K562 (cell line): ENCODE results near the gene SLC26A1. TPM values are rescaled to one million over a fixed set of nuclear protein-coding genes. Genes with fewer than 3 reads are reported as not detected.

Experiments used
- ATAC-seq: fragments of 200-7000 bp; cut with Tn5 transposase; 3 replicates; pipeline ENCODE4 v1.9.1; 2020; ENCODE audit warnings: moderate library complexity
- BruUV-seq: library from RNA; stranded (reverse); fragments of 400-500 nt; replicated peaks from 2 replicates; lab custom pipeline; 2021; lab: Mats Ljungman, UMichigan
- CTCF ChIA-PET: fragments of 300-600 bp; formaldehyde crosslinking; extraction: SDS; loops from one replicate; lab custom pipeline; 2021; ENCODE audit warnings: low intra/inter-chr PET ratio; lab: Yijun Ruan, JAX
- POLR2A ChIA-PET: fragments of 300-600, 350-650 bp; sonication (Branson Sonifier 250); formaldehyde crosslinking; extraction: SDS; loops from one replicate; lab custom pipeline; 2021; ENCODE audit warnings: antibody characterized with exemption, inconsistent platforms; lab: Yijun Ruan, JAX
- DNase-seq, 4 experiments: peaks; one replicate each; pipeline versions ENCODE4 v3.0.0 to v3.0.0-alpha.2; 2011 to 2018; ENCODE audit warnings: low spot score in 3 of 4, mixed read lengths in 3 of 4; ENCODE audit errors: extremely low read depth in 1 of 4
- FAIRE-seq: peaks from 2 replicates; lab custom pipeline; 2011; peaks lifted over from hg19 to GRCh38; lab: Jason Lieb, UNC
- H2AFZ ChIP-seq: 2 replicates; pipeline ENCODE4 v1.6.0; 2011; ENCODE audit warnings: low read depth, low read length, control low read depth, inconsistent platforms
- H3K27ac ChIP-seq: fragments of 200-600 bp; 3 replicates; pipeline ENCODE4 v1.8.0; 2011; ENCODE audit warnings: low read depth, mild to moderate bottlenecking, control low read depth, inconsistent platforms, low read length, moderate library complexity, mixed read lengths; ENCODE audit errors: extremely low read depth
- H3K27me3 ChIP-seq, 2 experiments: fragments of 300-600 bp in 1 of 2; 2 replicates in 1 of 2; 3 replicates in 1 of 2; pipeline versions ENCODE4 v1.6.0 to v1.8.0; 2011; ENCODE audit warnings: inconsistent platforms in 2 of 2, low read length in 2 of 2, mild to moderate bottlenecking in 1 of 2, mixed read lengths in 1 of 2, moderate library complexity in 1 of 2; ENCODE audit not compliant: control insufficient read depth in 2 of 2, insufficient read depth in 2 of 2
- H3K36me3 ChIP-seq: fragments of 300-600 bp; 3 replicates; pipeline ENCODE4 v1.8.0; 2011; ENCODE audit warnings: mild to moderate bottlenecking, low read length, inconsistent platforms; ENCODE audit not compliant: control insufficient read depth, insufficient read depth
- H3K4me1 ChIP-seq, 2 experiments: fragments of 200-600 bp in 1 of 2; replicated peaks in 1 of 2; 2 replicates in 1 of 2; 3 replicates in 1 of 2; pipeline versions ENCODE4 v1.5.1 to v1.8.0; 2011; ENCODE audit warnings: inconsistent platforms in 2 of 2, low read length in 2 of 2, mild to moderate bottlenecking in 1 of 2, mixed read lengths in 1 of 2, moderate library complexity in 1 of 2; ENCODE audit not compliant: control insufficient read depth in 2 of 2, insufficient read depth in 2 of 2
- H3K4me2 ChIP-seq: 2 replicates; pipeline ENCODE4 v1.6.1; 2011; ENCODE audit warnings: low read length, control low read depth, inconsistent platforms, mixed read lengths; ENCODE audit not compliant: insufficient read depth
- H3K4me3 ChIP-seq: fragments of 200-600 bp; sonication (generic), shearing (Covaris generic); 2 replicates; pipeline ENCODE4 v1.5.1; 2016; ENCODE audit warnings: control low read depth, inconsistent platforms
- H3K79me2 ChIP-seq: fragments of 200-600 bp; 3 replicates; pipeline ENCODE4 v1.8.0; 2011; ENCODE audit warnings: low read length, inconsistent platforms; ENCODE audit not compliant: control insufficient read depth, insufficient read depth
- H3K9ac ChIP-seq, 2 experiments: 2 replicates each; pipeline versions ENCODE4 v1.6.0 to v1.6.1; 2011; ENCODE audit warnings: low read depth in 2 of 2, low read length in 2 of 2, control low read depth in 1 of 2, inconsistent platforms in 1 of 2, mild to moderate bottlenecking in 1 of 2, mixed read lengths in 1 of 2; ENCODE audit not compliant: insufficient read depth in 1 of 2
- H3K9me1 ChIP-seq: one replicate; pipeline ENCODE4 v1.6.0; 2011; ENCODE audit warnings: inconsistent platforms, mild to moderate bottlenecking, low read length, moderate library complexity; ENCODE audit not compliant: control insufficient read depth, insufficient read depth
- H3K9me3 ChIP-seq: replicated peaks from 2 replicates; pipeline ENCODE4 v1.5.1; 2011; ENCODE audit warnings: low read depth, low read length, inconsistent platforms; ENCODE audit not compliant: control insufficient read depth, insufficient read depth
- H4K20me1 ChIP-seq: replicated peaks from 2 replicates; pipeline ENCODE4 v1.6.1; 2011; ENCODE audit warnings: low read length, inconsistent platforms, mixed read lengths; ENCODE audit not compliant: control insufficient read depth, insufficient read depth
- ARNT ChIP-seq, 2 experiments: fragments of 450-650 bp; IDR thresholded peaks; 2 replicates each; pipeline ENCODE4 v1.6.1; 2016; ENCODE audit warnings: mild to moderate bottlenecking in 1 of 2
- ATF1 ChIP-seq, 2 experiments: fragments of 450-650 bp in 1 of 2; IDR thresholded peaks; 2 replicates each; pipeline ENCODE4 v1.6.1; 2016; ENCODE audit warnings: missing compliant biosample characterization in 1 of 2, missing genetic modification characterization in 1 of 2
- BRD4 ChIP-seq: fragments of 200-600 bp; sonication (generic); IDR thresholded peaks from 2 replicates; pipeline ENCODE4 v1.6.1; 2017; ENCODE audit warnings: inconsistent platforms
- BRD9 ChIP-seq: fragments of 450-650 bp; IDR thresholded peaks from 2 replicates; pipeline ENCODE4 v1.6.1; 2018; ENCODE audit warnings: low read depth; ENCODE audit not compliant: partially characterized antibody
- GABPB1 ChIP-seq: sonication (generic); formaldehyde crosslinking; IDR thresholded peaks from 2 replicates; pipeline ENCODE4 v1.8.0; 2022; ENCODE audit warnings: mild to moderate bottlenecking, missing genetic modification reagents
- KLF1 ChIP-seq: fragments of 450-650 bp; IDR thresholded peaks from 2 replicates; pipeline ENCODE4 v1.6.1; 2016; ENCODE audit warnings: missing genetic modification characterization, missing compliant biosample characterization
- RBM14 ChIP-seq: fragments of 200-400 bp; formaldehyde crosslinking; IDR thresholded peaks from 2 replicates; pipeline ENCODE4 v1.6.1; 2018; ENCODE audit warnings: low read depth, mild to moderate bottlenecking, low read length, moderate library complexity, borderline replicate concordance; ENCODE audit not compliant: insufficient read depth
- RBM15 ChIP-seq: fragments of 200-400 bp; formaldehyde crosslinking; IDR thresholded peaks from 2 replicates; pipeline ENCODE4 v1.6.1; 2018; ENCODE audit warnings: mild to moderate bottlenecking, low read length, moderate library complexity; ENCODE audit not compliant: insufficient read depth
- SMAD3 ChIP-seq: fragments of 450-650 bp; formaldehyde crosslinking; conservative IDR thresholded peaks from 2 replicates; pipeline ENCODE4 v1.4.0; 2020; ENCODE audit warnings: mild to moderate bottlenecking
- ZNF280B ChIP-seq: fragments of 250-450 bp; sonication (Bioruptor Pico); IDR thresholded peaks from 2 replicates; pipeline ENCODE4 v1.5.1; 2021; ENCODE audit warnings: mild to moderate bottlenecking
- ZNF408 ChIP-seq: fragments of 250-450 bp; sonication (Bioruptor Pico); IDR thresholded peaks from 2 replicates; pipeline ENCODE4 v1.4.0; 2020; ENCODE audit warnings: low read depth, mild to moderate bottlenecking, moderate library complexity
- WGBS: fragments of 100-300 bp; shearing (Covaris generic); methylation state at CpG from one replicate; pipeline ENCODE4 v1.1.6; 2016; ENCODE audit warnings: low coverage, mixed read lengths; ENCODE audit not compliant: insufficient coverage; ENCODE audit errors: missing lambda C conversion rate; 5-methylcytosine and 5-hydroxymethylcytosine counted together
- in situ Hi-C: fragments of 300-500 bp; cut with MboI; formaldehyde crosslinking; loops from 4 replicates; pipeline ENCODE4 v1.15.0; 2018; ENCODE audit warnings: inconsistent platforms, mixed read lengths
- intact Hi-C: fragments of 100-400 bp; cut with micrococcal nuclease; formaldehyde crosslinking; loops from 2 replicates; pipeline ENCODE4 v1.14.2; 2022
- polyA plus RNA-seq, 8 experiments: library from polyadenylated mRNA; depleted of rRNA in 4 of 8; stranded (reverse) in 5 of 8; unstranded in 3 of 8; fragments of >200 nt; fragmentation: Nextera tagmentation in 2 of 8; fragmentation: Illumina TruSeq in 1 of 8; extraction: Ambion mirVana in 2 of 8; extraction: Trizol in 1 of 8; gene quantifications; 2 replicates each; pipeline versions ENCODE4 v1.2.1 to v1.2.3, GENCODE V29; 2011 to 2014; ENCODE audit warnings: inconsistent platforms in 1 of 8, missing spikeins in 1 of 8
- total RNA-seq, 7 experiments: library from RNA; depleted of rRNA in 6 of 7; stranded (reverse); fragments of >200 nt in 6 of 7; fragmentation: Illumina TruSeq in 2 of 7; extraction: Trizol in 2 of 7; gene quantifications; 2 replicates each; pipeline versions ENCODE4 v1.2.1 to v1.2.3, GENCODE V29; 2011 to 2021; ENCODE audit warnings: low replicate concordance in 1 of 7
- TF ChIP-seq, protein P1 (sequence below): IDR thresholded peaks from 3 replicates; pipeline ENCODE4 v1.6.1; 2011; ENCODE audit warnings: borderline replicate concordance, mild to moderate bottlenecking, moderate library complexity; ENCODE audit not compliant: insufficient read length; ENCODE audit errors: extremely low read depth
- TF ChIP-seq, protein P2 (sequence below): fragments of 250-450 bp; sonication (Bioruptor Pico); IDR thresholded peaks from 2 replicates; pipeline ENCODE4 v1.5.0; 2021
- TF ChIP-seq, protein P3 (sequence below): fragments of 450-650 bp; formaldehyde crosslinking; conservative IDR thresholded peaks from 2 replicates; pipeline ENCODE4 v1.4.0; 2022; ENCODE audit warnings: mild to moderate bottlenecking, missing genetic modification characterization

Gene SLC26A1
- total and polyA plus RNA-seq, 9 of the 15 experiments (the other 6 are each of a cell fraction or from before 2014, with no cell fraction given), result 0.11 to 4.2 (median 0.95) TPM

DNA sequence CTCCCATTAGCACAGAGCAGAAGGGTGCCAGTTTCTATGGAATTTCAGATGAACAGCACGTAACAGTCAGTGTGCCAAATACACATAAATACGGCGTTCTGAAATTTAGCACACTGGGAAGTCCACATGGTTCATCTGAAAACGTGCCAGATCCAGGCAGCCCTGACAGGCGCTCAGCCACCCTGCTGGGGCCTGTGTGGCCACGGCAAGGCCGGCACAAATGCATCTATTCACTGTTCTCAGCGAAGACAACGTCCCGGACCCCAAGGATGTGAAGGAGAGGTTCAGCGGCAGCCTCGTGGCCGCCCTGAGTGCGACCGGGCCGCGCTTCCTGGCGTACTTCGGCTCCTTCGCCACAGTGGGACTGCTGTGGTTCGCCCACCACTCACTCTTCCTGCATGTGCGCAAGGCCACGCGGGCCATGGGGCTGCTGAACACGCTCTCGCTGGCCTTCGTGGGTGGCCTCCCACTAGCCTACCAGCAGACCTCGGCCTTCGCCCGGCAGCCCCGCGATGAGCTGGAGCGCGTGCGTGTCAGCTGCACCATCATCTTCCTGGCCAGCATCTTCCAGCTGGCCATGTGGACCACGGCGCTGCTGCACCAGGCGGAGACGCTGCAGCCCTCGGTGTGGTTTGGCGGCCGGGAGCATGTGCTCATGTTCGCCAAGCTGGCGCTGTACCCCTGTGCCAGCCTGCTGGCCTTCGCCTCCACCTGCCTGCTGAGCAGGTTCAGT, 35.5 kb downstream of the SLC26A1 start (continued):
- TF ChIP-seq ATF1 (CRISPR knock-in tag; IDR thresholded peaks at IDR 0.05) (no peak), ATF1 (tag; IDR thresholded peaks at IDR 0.05) (no peak), SMAD3 (CRISPR knock-in tag) (no peak), ZNF408 (no peak), BRD9 (no peak)
- TF ChIP-seq, protein P1, sequence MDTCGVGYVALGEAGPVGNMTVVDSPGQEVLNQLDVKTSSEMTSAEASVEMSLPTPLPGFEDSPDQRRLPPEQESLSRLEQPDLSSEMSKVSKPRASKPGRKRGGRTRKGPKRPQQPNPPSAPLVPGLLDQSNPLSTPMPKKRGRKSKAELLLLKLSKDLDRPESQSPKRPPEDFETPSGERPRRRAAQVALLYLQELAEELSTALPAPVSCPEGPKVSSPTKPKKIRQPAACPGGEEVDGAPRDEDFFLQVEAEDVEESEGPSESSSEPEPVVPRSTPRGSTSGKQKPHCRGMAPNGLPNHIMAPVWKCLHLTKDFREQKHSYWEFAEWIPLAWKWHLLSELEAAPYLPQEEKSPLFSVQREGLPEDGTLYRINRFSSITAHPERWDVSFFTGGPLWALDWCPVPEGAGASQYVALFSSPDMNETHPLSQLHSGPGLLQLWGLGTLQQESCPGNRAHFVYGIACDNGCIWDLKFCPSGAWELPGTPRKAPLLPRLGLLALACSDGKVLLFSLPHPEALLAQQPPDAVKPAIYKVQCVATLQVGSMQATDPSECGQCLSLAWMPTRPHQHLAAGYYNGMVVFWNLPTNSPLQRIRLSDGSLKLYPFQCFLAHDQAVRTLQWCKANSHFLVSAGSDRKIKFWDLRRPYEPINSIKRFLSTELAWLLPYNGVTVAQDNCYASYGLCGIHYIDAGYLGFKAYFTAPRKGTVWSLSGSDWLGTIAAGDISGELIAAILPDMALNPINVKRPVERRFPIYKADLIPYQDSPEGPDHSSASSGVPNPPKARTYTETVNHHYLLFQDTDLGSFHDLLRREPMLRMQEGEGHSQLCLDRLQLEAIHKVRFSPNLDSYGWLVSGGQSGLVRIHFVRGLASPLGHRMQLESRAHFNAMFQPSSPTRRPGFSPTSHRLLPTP, result no peak

DNA sequence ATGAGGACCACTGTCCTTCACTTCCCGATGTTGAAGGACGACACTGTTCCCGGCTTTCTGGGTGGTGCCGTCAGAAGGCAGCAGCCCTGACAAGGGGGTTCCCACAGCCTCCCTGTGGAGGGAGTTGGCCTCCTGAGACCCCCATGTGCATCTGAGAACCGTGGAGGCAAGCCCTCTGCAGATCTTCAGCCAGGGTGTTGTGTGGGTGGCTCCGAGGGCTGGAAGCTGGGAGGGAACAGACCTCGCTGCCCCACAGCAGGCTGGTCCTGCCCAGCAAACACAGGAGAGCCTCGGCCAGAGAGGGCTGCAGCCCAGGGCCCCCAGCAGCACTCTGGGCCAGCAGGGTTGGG, 36.0 kb downstream of the SLC26A1 start:
- no peak overlapping the region for H3K4me2 ChIP-seq
- BruUV-seq, result no TSS peak
- peaks cover 0 to 32% of the 10 kb centered on the region in 2 experiments; a peak in 2 of 5 replicates for H3K4me1 ChIP-seq
- no peak overlapping the region for H3K27ac ChIP-seq
- H3K9me3 ChIP-seq, result no peaks in the 10 kb centered on the region
- FAIRE-seq (no peak), ATAC-seq (no peak), DNase-seq (no peak)
- no peak overlapping the region for H3K4me3 ChIP-seq
- peaks cover 9% of the 10 kb centered on the region; the same call in 1 of the 3 replicates for H3K36me3 ChIP-seq
- H3K9me1 ChIP-seq, result no peaks in the 10 kb centered on the region
- 66% methylated on average over 8 of the region's 8 CpGs for WGBS
- intact Hi-C loops, result no loop called here
- ChIA-PET CTCF (interaction anchor here (0.7 kb wide), 1 partner anchor 115 kb away, joined by 3 read pairs; no protein-coding TSS in a partner anchor), POLR2A (no interaction called here)
- H3K27me3 ChIP-seq, result no peaks in the 10 kb centered on the region
- no peak overlapping the region for H2AFZ ChIP-seq
- H4K20me1 ChIP-seq, result no peaks in the 10 kb centered on the region
- H3K9ac ChIP-seq, result peak overlapping the region in 1 of 2 experiments; percentile 58; a peak in 1 of 4 replicates
- in situ Hi-C loops, result no loop called here
- no peaks in the 10 kb centered on the region for H3K79me2 ChIP-seq
- TF ChIP-seq, protein P2, sequence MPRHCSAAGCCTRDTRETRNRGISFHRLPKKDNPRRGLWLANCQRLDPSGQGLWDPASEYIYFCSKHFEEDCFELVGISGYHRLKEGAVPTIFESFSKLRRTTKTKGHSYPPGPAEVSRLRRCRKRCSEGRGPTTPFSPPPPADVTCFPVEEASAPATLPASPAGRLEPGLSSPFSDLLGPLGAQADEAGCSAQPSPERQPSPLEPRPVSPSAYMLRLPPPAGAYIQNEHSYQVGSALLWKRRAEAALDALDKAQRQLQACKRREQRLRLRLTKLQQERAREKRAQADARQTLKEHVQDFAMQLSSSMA, result no peak
- no peak for TF ChIP-seq ZNF280B (CRISPR knock-in tag)
- TF ChIP-seq ARNT (IDR thresholded peaks at IDR 0.05), result no peak
- TF ChIP-seq BRD4, result no peak
- no peak for TF ChIP-seq GABPB1
- no peak for TF ChIP-seq RBM15
- TF ChIP-seq KLF1 (tag), result no peak
- TF ChIP-seq, protein P3, sequence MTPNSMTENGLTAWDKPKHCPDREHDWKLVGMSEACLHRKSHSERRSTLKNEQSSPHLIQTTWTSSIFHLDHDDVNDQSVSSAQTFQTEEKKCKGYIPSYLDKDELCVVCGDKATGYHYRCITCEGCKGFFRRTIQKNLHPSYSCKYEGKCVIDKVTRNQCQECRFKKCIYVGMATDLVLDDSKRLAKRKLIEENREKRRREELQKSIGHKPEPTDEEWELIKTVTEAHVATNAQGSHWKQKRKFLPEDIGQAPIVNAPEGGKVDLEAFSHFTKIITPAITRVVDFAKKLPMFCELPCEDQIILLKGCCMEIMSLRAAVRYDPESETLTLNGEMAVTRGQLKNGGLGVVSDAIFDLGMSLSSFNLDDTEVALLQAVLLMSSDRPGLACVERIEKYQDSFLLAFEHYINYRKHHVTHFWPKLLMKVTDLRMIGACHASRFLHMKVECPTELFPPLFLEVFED (CRISPR knock-in tag), result no peak
- TF ChIP-seq RBM14, result no peak
